K562 (cell line): ENCODE data around the gene GNA15. TPM values are rescaled to one million over a fixed set of nuclear protein-coding genes. Genes with fewer than 3 reads are reported as not detected.
A peak's percentile ranks its signal among the peaks of the same experiment; 100 is the strongest.

Experiments used
- ATAC-seq: fragments of 200-7000 bp; cut with Tn5 transposase; 3 replicates; pipeline ENCODE4 v1.9.1; 2020; ENCODE audit warnings: moderate library complexity
- BruUV-seq: library from RNA; stranded (reverse); fragments of 400-500 nt; replicated peaks from 2 replicates; lab custom pipeline; 2021; lab: Mats Ljungman, UMichigan
- CTCF ChIA-PET: fragments of 300-600 bp; formaldehyde crosslinking; extraction: SDS; loops from one replicate; lab custom pipeline; 2021; ENCODE audit warnings: low intra/inter-chr PET ratio; lab: Yijun Ruan, JAX
- POLR2A ChIA-PET: fragments of 300-600, 350-650 bp; sonication (Branson Sonifier 250); formaldehyde crosslinking; extraction: SDS; loops from one replicate; lab custom pipeline; 2021; ENCODE audit warnings: antibody characterized with exemption, inconsistent platforms; lab: Yijun Ruan, JAX
- DNase-seq, 4 experiments: peaks; one replicate each; pipeline versions ENCODE4 v3.0.0 to v3.0.0-alpha.2; 2011 to 2018; ENCODE audit warnings: low spot score in 3 of 4, mixed read lengths in 3 of 4; ENCODE audit errors: extremely low read depth in 1 of 4
- FAIRE-seq: peaks from 2 replicates; lab custom pipeline; 2011; peaks lifted over from hg19 to GRCh38; lab: Jason Lieb, UNC
- H2AFZ ChIP-seq: 2 replicates; pipeline ENCODE4 v1.6.0; 2011; ENCODE audit warnings: low read depth, low read length, control low read depth, inconsistent platforms
- H3K27ac ChIP-seq: fragments of 200-600 bp; 3 replicates; pipeline ENCODE4 v1.8.0; 2011; ENCODE audit warnings: low read depth, mild to moderate bottlenecking, control low read depth, inconsistent platforms, low read length, moderate library complexity, mixed read lengths; ENCODE audit errors: extremely low read depth
- H3K27me3 ChIP-seq, 2 experiments: fragments of 300-600 bp in 1 of 2; 2 replicates in 1 of 2; 3 replicates in 1 of 2; pipeline versions ENCODE4 v1.6.0 to v1.8.0; 2011; ENCODE audit warnings: inconsistent platforms in 2 of 2, low read length in 2 of 2, mild to moderate bottlenecking in 1 of 2, mixed read lengths in 1 of 2, moderate library complexity in 1 of 2; ENCODE audit not compliant: control insufficient read depth in 2 of 2, insufficient read depth in 2 of 2
- H3K36me3 ChIP-seq: fragments of 300-600 bp; 3 replicates; pipeline ENCODE4 v1.8.0; 2011; ENCODE audit warnings: mild to moderate bottlenecking, low read length, inconsistent platforms; ENCODE audit not compliant: control insufficient read depth, insufficient read depth
- H3K4me1 ChIP-seq, 2 experiments: fragments of 200-600 bp in 1 of 2; replicated peaks in 1 of 2; 2 replicates in 1 of 2; 3 replicates in 1 of 2; pipeline versions ENCODE4 v1.5.1 to v1.8.0; 2011; ENCODE audit warnings: inconsistent platforms in 2 of 2, low read length in 2 of 2, mild to moderate bottlenecking in 1 of 2, mixed read lengths in 1 of 2, moderate library complexity in 1 of 2; ENCODE audit not compliant: control insufficient read depth in 2 of 2, insufficient read depth in 2 of 2
- H3K4me2 ChIP-seq: 2 replicates; pipeline ENCODE4 v1.6.1; 2011; ENCODE audit warnings: low read length, control low read depth, inconsistent platforms, mixed read lengths; ENCODE audit not compliant: insufficient read depth
- H3K4me3 ChIP-seq: fragments of 200-600 bp; sonication (generic), shearing (Covaris generic); 2 replicates; pipeline ENCODE4 v1.5.1; 2016; ENCODE audit warnings: control low read depth, inconsistent platforms
- H3K79me2 ChIP-seq: fragments of 200-600 bp; 3 replicates; pipeline ENCODE4 v1.8.0; 2011; ENCODE audit warnings: low read length, inconsistent platforms; ENCODE audit not compliant: control insufficient read depth, insufficient read depth
- H3K9ac ChIP-seq, 2 experiments: 2 replicates each; pipeline versions ENCODE4 v1.6.0 to v1.6.1; 2011; ENCODE audit warnings: low read depth in 2 of 2, low read length in 2 of 2, control low read depth in 1 of 2, inconsistent platforms in 1 of 2, mild to moderate bottlenecking in 1 of 2, mixed read lengths in 1 of 2; ENCODE audit not compliant: insufficient read depth in 1 of 2
- H3K9me1 ChIP-seq: one replicate; pipeline ENCODE4 v1.6.0; 2011; ENCODE audit warnings: inconsistent platforms, mild to moderate bottlenecking, low read length, moderate library complexity; ENCODE audit not compliant: control insufficient read depth, insufficient read depth
- H3K9me3 ChIP-seq: replicated peaks from 2 replicates; pipeline ENCODE4 v1.5.1; 2011; ENCODE audit warnings: low read depth, low read length, inconsistent platforms; ENCODE audit not compliant: control insufficient read depth, insufficient read depth
- H4K20me1 ChIP-seq: replicated peaks from 2 replicates; pipeline ENCODE4 v1.6.1; 2011; ENCODE audit warnings: low read length, inconsistent platforms, mixed read lengths; ENCODE audit not compliant: control insufficient read depth, insufficient read depth
- ADNP ChIP-seq: fragments of 200-800 bp; sonication (Bioruptor generic); IDR thresholded peaks from 2 replicates; pipeline ENCODE4 v1.6.1; 2016; ENCODE audit warnings: missing genetic modification characterization, missing compliant biosample characterization
- BCOR ChIP-seq: fragments of 450-650 bp; IDR thresholded peaks from 2 replicates; pipeline ENCODE4 v1.6.1; 2016
- CBX1 ChIP-seq: sonication (generic); IDR thresholded peaks from 2 replicates; pipeline ENCODE4 v1.6.1; 2016; ENCODE audit warnings: antibody characterized with exemption, low read depth, mild to moderate bottlenecking
- KDM1A ChIP-seq, 2 experiments: fragments of 450-650 bp; IDR thresholded peaks; 2 replicates each; pipeline ENCODE4 v1.6.1; 2016; ENCODE audit warnings: mild to moderate bottlenecking in 2 of 2
- KLF1 ChIP-seq: fragments of 450-650 bp; IDR thresholded peaks from 2 replicates; pipeline ENCODE4 v1.6.1; 2016; ENCODE audit warnings: missing genetic modification characterization, missing compliant biosample characterization
- MEF2A ChIP-seq: IDR thresholded peaks from 2 replicates; pipeline ENCODE4 v1.6.1; 2011; ENCODE audit warnings: low read depth, mild to moderate bottlenecking, low read length, moderate library complexity; ENCODE audit not compliant: control insufficient read depth
- NFE2 ChIP-seq: IDR thresholded peaks from 2 replicates; pipeline ENCODE4 v1.6.1; 2014; ENCODE audit warnings: antibody characterized with exemption, low read depth
- PCBP1 ChIP-seq: fragments of 200-400 bp; formaldehyde crosslinking; IDR thresholded peaks from 2 replicates; pipeline ENCODE4 v1.6.1; 2018; ENCODE audit warnings: mild to moderate bottlenecking, low read depth, low read length; ENCODE audit not compliant: poor library complexity, severe bottlenecking
- RBM25 ChIP-seq: fragments of 200-400 bp; formaldehyde crosslinking; IDR thresholded peaks from 2 replicates; pipeline ENCODE4 v1.6.1; 2018; ENCODE audit warnings: low read length, low read depth, moderate library complexity; ENCODE audit not compliant: severe bottlenecking
- WGBS: fragments of 100-300 bp; shearing (Covaris generic); methylation state at CpG from one replicate; pipeline ENCODE4 v1.1.6; 2016; ENCODE audit warnings: low coverage, mixed read lengths; ENCODE audit not compliant: insufficient coverage; ENCODE audit errors: missing lambda C conversion rate; 5-methylcytosine and 5-hydroxymethylcytosine counted together
- in situ Hi-C: fragments of 300-500 bp; cut with MboI; formaldehyde crosslinking; loops from 4 replicates; pipeline ENCODE4 v1.15.0; 2018; ENCODE audit warnings: inconsistent platforms, mixed read lengths
- intact Hi-C: fragments of 100-400 bp; cut with micrococcal nuclease; formaldehyde crosslinking; loops from 2 replicates; pipeline ENCODE4 v1.14.2; 2022
- polyA plus RNA-seq, 8 experiments: library from polyadenylated mRNA; depleted of rRNA in 4 of 8; stranded (reverse) in 5 of 8; unstranded in 3 of 8; fragments of >200 nt; fragmentation: Nextera tagmentation in 2 of 8; fragmentation: Illumina TruSeq in 1 of 8; extraction: Ambion mirVana in 2 of 8; extraction: Trizol in 1 of 8; gene quantifications; 2 replicates each; pipeline versions ENCODE4 v1.2.1 to v1.2.3, GENCODE V29; 2011 to 2014; ENCODE audit warnings: inconsistent platforms in 1 of 8, missing spikeins in 1 of 8
- total RNA-seq, 7 experiments: library from RNA; depleted of rRNA in 6 of 7; stranded (reverse); fragments of >200 nt in 6 of 7; fragmentation: Illumina TruSeq in 2 of 7; extraction: Trizol in 2 of 7; gene quantifications; 2 replicates each; pipeline versions ENCODE4 v1.2.1 to v1.2.3, GENCODE V29; 2011 to 2021; ENCODE audit warnings: low replicate concordance in 1 of 7

Gene GNA15
- total and polyA plus RNA-seq, 9 of the 15 experiments (the other 6 are each of a cell fraction or from before 2014, with no cell fraction given): 0.03 to 0.24 (median 0.11) TPM; not detected in 1

DNA sequence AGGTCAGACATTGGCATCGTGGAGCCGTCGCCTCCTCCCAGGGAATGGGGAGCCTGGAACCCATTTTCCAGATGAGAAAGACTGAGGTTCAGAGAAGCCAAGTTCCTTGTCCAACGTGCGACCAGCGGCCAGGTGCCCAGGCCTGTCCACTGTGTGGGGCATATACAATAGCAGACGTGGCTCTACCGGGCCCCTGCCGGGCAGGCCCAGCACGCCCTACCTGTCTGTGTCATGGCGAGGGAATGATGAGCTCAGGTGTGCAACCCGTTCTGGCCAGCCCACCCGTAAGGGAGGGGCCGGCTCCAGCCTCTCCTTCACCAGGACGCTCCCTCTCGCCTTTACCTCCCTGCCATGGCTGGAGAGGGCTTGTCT, 837 bp downstream of the GNA15 start:
- no TSS peak for BruUV-seq
- no peak for ATAC-seq
- Histone ChIP-seq H3K9me1 (no peaks in the 10 kb centered on the region), H4K20me1 (no peaks in the 10 kb centered on the region), H3K27ac (no peak overlapping the region), H3K4me1 (peaks cover 13 to 25% of the 10 kb centered on the region in 2 experiments), H3K4me3 (no peak overlapping the region), H3K27me3 (no peaks in the 10 kb centered on the region), H3K79me2 (no peaks in the 10 kb centered on the region), H3K9ac (peak overlapping the region in 1 of 2 experiments; percentile 32; a peak in 2 of 4 replicates), H3K9me3 (no peaks in the 10 kb centered on the region; the same call in 1 of the 2 replicates), H3K4me2 (no peak overlapping the region), H3K36me3 (no peaks in the 10 kb centered on the region), H2AFZ (no peak overlapping the region)
- peak; percentile 57 for TF ChIP-seq RBM25
- peak; percentile 54; the same call in 1 of the 2 replicates for TF ChIP-seq CBX1
- TF ChIP-seq KLF1 (tag): no peak
- peak; percentile 77 for TF ChIP-seq BCOR
- peak in 1 of 2 experiments; percentile 45; a peak in 1 of 4 replicates for TF ChIP-seq KDM1A (IDR thresholded peaks at IDR 0.05)
- TF ChIP-seq ADNP: peak; percentile 45; the same call in 1 of the 2 replicates
- TF ChIP-seq MEF2A: no peak
- TF ChIP-seq PCBP1: peak; percentile 28
- TF ChIP-seq NFE2: no peak
- in situ Hi-C loops: no loop called here
- POLR2A ChIA-PET: interaction anchor here (0.6 kb wide), 1 partner anchor 225 kb away, joined by 3 read pairs; no protein-coding TSS in a partner anchor
- FAIRE-seq: no peak
- intact Hi-C loops: no loop called here
- CTCF ChIA-PET: no interaction called here
- DNase-seq: peak in 1 of 4 experiments; percentile 5
- WGBS: 70% methylated on average over 7 of the region's 16 CpGs
